ENCODE measurements around the gene RXYLT1.
A peak's percentile ranks its signal among the peaks of the same experiment; 100 is the strongest.
"Not testable (repeated sequence)": the region's sequence is repeated elsewhere in the genome, so short reads cannot be mapped to it uniquely, and the experiment has no call there.

Gene RXYLT1

DNA sequence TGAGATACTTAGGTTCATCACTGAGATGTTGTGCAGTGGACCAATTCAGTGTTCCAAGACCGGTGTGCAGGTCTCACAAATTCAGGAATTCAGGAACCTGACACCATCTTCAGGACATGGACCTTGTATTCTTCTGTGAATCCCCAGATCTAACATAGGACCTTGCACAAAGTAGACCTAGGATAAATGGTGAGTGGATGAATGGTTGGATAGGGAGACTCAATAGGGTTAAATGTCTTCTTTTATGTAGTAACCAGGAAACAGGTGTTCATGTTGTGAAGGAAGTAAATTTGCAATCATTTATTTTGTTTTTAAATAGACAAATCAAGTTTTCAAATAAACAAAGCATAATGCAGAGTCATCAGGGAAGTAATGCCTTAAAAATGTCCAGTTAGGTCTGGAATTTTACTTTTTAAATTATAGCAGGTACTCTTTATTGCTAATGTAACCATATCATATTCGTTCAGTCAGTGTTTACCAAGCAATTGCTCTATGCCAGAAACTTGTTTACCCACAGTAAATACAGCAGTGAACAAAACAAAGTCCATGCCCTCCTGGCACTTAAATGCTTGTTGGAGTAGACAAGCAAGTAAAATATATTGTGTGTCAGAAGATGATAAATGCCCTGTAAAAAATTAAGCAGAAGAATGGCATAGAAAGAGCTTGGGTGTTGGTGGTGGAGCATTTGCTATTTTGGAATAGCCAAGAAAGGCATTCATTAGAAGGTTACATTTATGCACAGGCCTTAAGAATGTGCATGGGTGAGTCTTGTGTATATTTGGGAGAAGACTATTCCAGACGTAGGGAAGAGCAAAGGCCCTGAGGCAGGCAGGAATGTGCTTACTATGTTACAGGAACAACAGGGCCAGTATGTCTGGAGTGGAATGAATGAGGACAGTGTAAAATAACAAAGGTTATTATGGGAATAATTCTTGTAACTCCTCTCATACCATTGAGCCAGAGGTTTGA, 26.3 kb downstream of the RXYLT1 start:
- no peak for DNase-seq

DNA sequence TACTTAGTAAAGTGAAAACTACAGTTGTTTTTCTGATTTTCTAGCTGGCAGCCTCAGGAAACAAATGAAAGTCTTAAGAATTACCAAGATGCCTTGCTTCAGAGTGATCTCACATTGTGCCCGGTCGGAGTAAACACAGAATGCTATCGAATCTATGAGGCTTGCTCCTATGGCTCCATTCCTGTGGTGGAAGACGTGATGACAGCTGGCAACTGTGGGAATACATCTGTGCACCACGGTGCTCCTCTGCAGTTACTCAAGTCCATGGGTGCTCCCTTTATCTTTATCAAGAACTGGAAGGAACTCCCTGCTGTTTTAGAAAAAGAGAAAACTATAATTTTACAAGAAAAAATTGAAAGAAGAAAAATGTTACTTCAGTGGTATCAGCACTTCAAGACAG, 28.9 kb downstream of the RXYLT1 start:
- DNase-seq: no peak

DNA sequence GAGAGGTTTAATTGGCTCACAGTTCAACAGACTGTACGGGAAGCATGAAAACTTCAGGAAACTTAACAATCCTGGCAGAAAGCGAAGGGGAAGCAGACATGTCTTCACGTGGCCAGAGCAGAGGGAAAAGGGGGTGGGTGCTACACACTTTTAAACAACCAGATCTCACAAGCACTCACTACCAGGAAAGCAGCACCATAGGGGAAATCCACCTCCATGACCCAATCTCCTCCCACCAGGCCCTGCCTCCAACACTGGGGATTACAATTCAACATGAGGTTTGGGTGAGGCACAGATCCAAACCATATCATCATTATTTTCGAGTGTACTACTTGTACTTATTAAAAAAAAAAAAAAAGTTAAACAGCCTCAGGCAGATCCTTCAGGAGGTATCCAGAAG, 29.9 kb downstream of the RXYLT1 start:
- DNase-seq: no peak

DNA sequence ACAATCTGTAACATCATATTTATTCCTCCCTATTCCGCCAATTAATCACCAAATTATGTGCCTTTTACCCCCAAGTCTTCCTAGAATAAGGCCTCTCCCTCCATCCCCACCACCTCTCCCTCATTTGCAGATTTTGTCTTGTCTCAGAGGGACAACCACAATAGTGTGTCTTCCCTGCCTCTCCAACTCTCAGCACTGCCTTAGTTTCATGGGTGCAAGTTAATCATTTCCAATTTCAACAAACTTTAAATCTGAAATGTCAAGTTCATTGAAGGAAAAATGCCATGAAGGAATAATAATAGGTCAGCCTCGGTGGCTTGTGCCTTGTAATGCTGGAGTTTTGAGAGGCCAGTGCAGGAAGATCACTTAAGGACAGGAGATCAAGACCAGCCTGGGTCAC, 31.6 kb downstream of the RXYLT1 start:
- DNase-seq: no peak

DNA sequence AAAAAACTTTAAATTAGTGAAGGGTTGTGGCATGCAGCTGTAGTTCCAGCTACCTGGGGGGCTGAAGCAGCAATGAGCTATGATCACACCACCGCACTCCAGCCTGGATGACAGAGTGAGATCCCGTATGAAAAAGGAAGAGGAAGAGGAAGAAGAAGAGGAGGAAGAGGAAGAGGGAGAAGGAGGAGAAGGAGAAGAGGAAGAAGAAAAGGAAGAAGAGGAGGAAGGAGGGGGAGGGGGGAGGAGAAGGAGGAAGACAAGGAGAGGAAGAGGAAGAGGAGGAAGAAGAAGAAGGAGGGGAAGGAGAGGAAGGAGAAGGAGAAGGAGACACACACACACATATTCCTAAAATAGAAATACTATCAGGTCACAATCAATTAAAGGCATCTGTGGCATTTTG, 32.0 kb downstream of the RXYLT1 start:
- no peak for DNase-seq

DNA sequence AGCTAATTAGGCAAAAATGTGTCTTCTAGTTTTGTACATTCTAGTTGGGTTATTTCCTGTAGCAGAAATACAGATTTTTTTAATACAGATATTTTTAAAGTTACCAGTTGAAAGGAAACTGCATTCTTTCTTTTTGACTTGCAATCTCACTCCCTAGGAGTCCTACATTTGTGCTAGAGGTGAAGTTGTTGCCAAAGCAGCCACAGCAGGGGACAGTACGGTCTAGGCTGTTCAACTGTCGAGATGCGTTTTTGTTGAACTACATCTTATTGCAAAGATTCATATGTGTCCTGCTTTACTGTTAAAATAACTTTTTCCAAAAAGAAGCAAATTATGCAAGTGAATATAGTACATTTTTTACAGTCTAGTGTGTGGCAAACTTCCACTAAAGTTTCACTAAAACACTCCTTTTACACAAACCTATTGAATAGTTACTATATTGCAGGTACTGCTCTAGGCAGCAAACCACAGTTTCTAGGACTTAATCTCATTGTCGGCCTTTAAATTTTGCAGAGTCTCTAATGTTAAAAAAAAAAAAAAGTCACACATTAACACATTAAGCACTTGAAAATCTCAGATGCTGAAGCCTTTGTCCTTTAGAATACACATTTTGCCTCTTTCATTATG, 34.5 kb downstream of the RXYLT1 start:
- DNase-seq: no peak

DNA sequence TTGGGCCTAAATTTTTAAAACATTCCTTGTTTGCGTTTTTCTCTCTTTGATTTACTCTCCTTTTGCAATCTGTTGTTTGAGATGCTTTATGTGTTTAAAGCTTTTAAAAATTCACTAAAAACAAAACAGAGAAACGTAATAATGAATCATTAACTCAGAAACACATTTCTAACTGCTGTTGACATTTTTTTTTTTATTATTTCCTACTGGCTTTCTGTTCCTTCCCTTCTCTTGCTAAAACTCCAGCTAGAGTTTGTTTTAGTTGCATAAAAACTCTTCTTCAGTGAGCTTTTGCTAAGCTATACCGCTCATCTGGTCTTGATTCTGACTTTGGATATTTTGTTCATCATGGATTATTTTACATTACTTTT, 35.8 kb downstream of the RXYLT1 start:
- DNase-seq: no peak

DNA sequence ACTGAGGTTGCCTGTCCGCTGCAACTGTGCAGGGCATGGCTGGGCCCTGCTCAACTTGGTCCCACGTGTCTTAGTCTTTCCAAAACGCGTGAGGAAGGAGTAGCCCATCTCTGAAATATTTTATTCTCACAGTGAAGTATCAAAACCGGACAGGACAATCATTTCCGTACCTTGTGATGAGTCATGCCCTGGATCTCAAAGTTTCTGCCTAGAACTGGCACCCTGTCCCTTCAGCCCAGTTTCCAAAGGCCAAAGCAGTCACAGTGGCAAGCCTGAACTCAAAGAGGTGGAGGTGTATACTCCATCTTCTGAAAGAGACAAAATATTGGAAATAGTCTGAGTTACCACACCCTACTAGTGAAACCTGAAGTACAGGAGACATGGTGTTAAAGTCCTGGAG, 36.3 kb downstream of the RXYLT1 start:
- no peak for DNase-seq

DNA sequence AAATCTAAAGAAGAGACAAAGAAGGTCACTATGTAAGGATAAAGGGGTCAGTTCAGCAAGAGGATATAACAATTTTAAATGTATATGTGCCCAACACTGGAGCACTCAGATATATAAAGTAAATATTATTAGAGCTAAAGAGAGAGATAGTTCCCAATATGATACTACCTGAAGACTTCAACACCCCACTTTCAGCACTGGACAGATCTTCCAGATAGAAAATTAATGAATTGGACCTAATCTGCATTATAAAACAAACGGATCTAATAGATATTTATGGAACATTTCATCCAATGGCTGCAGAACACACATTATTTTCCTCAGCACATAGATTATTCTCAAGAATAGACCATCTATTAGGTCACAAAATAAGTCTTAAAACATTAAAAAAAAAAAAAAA, 40.7 kb downstream of the RXYLT1 start:
- DNase-seq: no peak

DNA sequence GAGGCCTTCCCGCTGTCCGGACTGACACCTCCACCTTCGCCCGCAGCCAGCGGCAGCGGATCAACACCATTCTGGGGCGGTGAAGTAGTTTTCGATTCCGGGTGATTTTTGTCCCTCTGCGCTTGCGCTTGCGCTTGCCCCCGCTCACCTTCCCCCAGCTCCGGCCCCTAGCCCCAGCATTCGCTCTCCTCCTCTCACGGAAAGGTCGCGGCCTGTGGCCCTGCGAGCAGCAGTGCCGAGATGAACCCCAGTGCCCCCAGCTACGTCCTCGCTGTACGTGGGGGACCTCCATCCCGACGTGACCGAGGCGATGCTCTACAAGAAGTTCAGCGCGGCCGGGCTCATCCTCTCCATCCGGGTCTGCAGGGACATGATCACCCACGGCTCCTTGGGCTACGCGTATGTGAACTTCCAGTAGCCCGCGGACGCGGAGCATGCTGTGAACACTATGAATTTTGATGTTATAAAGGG, 42.1 kb downstream of the RXYLT1 start:
- no peak for DNase-seq

DNA sequence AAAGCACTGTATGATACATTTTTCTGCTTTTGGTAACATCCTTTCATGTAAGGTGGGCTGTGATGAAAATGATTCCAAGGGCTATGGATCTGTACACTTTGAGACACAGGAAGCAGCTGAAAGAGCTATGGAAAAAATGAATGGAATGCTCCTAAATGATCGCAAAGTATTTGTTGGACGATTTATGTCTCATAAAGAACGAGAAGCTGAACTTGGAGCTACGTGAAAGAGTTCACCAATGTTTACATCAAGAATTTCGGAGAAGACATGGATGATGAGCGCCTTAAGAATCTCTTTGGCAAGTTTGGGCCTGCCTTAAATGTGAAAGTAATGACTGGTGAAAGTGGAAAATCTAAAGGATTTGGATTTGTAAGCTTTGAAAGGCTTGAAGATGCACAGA, 42.6 kb downstream of the RXYLT1 start:
- no peak for DNase-seq

DNA sequence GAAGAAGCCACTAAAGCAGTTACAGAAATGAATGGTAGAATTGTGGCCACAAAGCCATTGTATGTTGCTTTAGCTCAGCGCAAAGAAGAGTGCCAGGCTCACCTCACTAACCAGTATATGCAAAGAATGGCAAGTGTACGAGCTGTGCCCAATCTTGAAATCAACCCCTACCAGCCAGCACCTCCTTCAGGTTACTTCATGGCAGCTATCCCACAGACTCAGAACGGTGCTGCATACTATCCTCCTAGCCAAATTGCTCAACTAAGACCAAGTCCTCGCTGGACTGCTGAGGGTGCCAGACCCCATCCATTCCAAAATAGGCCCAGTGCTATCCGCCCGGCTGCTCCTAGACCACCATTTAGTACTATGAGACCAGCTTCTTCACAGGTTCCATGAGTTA, 43.3 kb downstream of the RXYLT1 start:
- DNase-seq: no peak

DNA sequence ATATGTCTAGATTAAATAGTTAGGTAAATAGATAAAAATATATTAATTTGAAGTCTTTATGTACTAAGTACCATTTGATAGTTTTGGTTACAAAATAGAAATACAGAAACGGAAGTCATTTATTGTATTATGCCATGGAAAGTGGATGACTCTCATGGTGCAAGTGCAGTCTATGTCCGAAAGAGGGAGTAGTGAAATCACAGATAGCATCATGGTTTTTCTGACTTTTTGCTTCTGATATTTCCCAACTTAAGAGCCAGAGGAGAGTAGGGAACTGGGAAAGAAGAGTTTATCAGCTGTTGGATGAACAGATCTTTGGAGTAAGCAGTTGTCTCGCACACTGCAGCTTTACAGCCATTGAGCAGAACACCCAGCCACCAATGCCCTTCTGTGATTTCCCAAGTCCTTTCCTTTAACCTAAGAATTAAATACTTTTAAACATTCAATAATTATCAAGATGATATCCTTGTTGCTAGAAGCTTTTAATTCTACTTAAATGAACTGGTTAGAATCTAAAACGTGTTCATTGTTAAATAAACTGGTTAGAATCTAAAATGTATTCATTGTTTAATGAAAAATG, 46.4 kb downstream of the RXYLT1 start:
- DNase-seq: no peak

DNA sequence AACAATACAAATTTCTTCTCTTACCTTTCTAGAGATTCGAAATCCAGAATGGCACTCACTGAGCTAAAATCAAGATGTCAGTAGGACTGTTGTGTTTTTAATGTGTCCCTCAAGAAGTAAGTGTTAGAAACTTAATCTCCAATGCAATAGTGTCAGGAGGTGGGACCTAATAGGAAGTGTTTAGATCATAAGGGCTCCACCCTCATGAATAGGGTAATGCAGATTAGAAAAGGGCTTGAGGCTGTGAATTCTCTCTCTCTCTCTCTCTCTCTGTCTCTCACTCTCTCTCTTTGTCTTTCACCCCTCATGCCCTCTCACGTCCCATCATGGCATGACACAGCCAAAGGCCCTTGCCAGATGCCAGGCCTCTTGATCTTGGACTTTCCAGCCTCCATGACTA, 49.2 kb downstream of the RXYLT1 start:
- no peak for DNase-seq

DNA sequence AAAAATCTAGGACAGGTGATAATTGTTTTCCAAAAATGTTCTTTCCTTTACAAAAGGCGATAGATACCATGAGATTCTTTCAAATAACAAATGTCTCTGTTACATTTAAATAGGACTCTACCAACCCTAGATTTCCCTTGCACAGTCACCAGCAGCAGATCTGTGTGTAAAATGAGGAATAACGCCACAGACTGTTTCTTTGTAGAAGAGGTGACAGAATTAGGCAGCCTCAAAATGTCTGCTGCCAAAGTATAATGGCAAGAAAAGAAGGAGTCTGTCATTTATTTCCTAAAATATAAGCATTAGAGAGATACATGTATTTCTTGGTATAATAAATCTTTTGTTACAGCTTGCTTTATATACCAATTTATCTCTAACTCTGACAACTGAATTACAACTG, 56.3 kb downstream of the RXYLT1 start:
- no peak for DNase-seq

DNA sequence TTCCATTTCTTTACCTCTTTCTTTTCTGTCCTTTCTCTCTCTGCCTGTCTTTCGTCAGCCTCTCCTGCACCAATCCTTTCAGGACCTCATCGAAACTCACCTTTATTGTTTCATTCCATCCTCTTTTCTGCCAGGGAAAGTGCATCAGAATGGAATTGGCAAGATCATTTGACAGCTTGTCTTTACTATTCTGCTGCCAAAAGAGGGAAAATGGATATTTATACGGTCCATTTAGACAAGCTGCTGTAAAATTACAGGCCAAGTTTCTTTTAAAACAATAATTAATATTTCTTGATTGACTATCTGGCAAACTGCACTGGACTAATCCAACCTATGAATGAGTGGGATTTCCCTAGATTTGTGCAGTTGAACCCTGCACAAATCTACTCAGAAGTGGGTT, 57.2 kb downstream of the RXYLT1 start:
- DNase-seq: no peak

DNA sequence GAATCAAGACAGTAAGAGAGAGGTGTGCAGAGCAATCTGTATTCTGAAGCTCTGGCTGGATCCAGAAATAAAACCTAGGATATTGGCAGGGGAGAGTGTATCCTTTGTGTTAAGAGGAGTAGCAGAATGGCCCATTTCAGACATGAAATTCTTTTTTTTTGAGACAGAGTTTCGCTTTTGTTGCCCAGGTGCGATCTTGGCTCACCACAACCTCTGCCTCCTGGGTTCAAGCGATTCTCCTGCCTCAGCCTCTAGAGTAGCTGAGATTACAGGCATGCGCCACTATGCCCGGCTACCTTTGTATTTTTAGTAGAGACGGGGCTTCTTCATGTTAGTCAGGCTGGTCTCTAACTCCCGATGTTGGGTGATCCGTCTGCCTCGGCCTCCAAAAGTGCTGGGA, 58.7 kb downstream of the RXYLT1 start:
- no peak for DNase-seq

DNA sequence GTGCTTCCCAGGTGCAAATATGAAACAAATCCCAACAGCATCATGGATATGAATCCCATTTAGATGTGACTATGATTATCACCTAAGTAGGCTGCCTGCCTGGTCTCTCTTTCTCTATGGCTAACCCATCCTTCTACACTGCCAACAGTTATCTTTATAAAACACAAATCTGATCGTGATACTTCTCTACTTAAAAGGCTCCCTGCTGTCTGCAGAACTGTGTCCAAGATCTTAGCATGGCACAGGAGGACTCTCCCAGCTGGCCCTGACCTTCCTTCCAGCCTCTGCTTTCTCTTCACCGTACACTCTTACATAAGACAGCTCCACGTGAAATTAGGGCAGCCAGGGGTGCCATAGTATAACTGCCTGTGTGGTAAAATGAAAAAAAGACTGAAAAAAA, 61.3 kb downstream of the RXYLT1 start:
- no peak for DNase-seq

DNA sequence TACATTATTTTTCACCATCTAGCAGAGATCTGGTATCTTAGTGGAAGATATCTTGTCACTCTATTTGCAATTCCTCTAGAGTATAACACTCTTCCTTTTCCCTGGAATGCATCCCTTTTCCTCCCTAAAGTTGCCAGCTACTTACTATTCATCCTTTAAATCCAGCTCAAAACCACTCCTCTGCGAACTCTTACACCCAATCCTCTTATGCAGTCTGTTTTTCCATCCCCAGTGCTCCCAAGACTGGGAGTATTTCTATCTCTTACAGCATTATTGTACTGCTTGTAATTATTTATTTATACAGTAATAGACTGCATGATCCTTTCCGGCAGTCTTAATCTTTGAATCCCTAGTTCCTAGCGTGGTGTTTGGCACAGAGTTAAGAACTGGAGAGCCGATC, 61.9 kb downstream of the RXYLT1 start:
- no peak for DNase-seq

DNA sequence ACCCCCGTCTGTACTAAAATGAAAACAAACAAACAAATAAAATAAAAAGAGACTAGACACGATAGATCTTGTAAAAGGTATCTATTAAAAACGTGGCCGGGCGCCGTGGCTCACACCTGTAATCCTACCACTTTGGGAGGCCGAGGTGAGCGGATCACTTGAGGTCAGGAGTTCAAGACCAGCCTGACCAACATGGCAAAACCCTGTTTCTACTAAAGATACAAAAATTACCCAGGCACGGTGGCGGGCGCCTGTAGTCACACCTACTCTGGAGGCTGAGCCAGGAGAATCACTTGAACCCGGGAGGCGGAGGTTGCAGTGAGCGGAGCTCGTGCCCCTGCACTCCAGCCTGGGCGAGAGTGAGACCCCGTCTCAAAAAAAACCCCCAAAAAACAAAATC, 63.0 kb downstream of the RXYLT1 start:
- not testable (repeated sequence) for DNase-seq

DNA sequence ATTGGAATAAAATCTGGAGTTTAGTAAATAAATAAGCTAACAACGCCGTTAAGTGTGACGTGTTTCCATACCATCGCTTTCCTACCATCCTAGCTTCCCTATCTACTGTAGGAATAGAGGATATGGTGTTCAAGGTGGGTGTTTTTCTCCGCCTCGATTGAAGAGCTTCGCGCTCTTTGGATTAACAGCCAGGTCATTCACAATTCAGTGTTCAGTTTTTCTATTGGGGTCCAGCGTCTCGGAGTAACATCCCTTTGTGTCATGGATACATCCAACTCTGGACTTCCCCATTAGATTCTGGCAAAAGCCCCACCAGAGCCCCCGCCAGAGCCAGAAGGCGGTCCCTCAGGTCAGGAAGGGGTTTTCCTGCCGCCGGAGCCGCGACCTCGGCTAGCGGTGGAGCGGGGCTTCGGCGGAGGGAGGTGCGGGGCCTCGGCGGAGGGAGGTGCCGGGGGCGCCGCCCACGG, 63.6 kb downstream of the RXYLT1 start:
- no peak for DNase-seq

DNA sequence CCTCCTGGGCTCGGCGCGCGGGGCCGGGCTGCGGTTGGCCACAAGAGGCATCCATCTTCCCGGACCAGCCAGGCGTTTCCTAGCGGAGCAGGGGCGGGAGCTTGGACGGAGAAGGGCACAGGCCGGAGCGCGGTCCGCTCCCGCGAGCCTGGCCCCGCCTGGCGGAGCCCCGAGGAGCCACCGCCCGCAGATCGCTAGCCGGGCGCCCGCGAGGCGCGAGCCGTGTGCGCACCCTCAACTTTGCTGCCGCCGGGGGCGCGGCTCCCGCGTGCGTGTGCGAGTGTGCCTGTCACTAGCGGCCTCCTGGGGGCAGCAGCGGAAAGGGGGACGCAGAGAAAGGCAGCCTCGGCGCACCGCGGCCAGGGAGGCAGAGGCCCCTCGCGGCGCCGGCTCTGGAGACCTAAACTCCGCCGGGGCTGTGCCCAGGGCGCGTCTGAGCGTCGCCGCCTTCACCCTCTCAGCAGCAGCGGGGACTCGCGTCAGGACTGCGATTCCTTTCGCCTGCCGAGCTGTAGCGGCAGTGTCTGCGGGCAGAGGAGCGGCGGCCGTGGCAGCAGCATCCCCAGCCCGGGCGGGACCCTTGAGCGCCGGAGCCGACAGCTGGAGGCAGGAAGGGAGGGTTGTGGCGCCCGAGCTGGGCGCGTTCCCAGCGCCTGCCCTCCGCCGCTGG, 64.1 kb downstream of the RXYLT1 start:
- DNase-seq: peak; percentile 62

All from NCI-H524 treated with DMSO at 0.1 percent for 48 hours (cell line).